IMR-90 (cell line): ENCODE measurements around the gene MRGPRX2.

Experiments used
- BHLHE40 ChIP-seq: fragments of 150-350 bp; IDR thresholded peaks from 2 replicates; pipeline ENCODE4 v1.6.1; 2016; ENCODE audit warnings: mild to moderate bottlenecking, low read depth, low read length
- MAZ ChIP-seq: IDR thresholded peaks from 2 replicates; pipeline ENCODE4 v1.6.1; 2012; ENCODE audit warnings: low read depth, mild to moderate bottlenecking, low read length, improper control_type of control experiment, moderate library complexity, borderline replicate concordance
- TF ChIP-seq, protein P1 (sequence below): conservative IDR thresholded peaks from 2 replicates; pipeline ENCODE4 v1.5.1; 2012; ENCODE audit warnings: mild to moderate bottlenecking, low read depth, low read length, improper control_type of control experiment

DNA sequence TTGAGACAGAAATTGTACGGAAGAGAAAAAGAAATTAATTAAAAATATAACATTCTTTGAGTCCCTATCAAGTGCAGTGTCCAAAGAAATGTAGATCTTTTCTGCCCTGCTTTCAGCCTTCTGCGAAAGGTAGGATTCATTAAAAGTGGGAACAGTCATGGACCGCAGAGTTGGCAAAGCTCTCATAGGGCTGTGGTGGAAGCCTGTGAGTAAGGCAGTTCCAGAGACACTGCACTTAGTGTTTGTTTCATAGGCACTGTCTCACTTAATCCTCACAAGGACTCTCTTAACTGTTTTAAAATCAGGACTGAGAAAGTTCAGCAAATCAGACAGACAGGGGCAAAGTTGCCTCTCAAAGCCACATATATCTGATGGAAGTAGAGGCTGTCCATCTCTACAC is 5.5 kb downstream of the MRGPRX2 start:
- TF ChIP-seq, protein P1, sequence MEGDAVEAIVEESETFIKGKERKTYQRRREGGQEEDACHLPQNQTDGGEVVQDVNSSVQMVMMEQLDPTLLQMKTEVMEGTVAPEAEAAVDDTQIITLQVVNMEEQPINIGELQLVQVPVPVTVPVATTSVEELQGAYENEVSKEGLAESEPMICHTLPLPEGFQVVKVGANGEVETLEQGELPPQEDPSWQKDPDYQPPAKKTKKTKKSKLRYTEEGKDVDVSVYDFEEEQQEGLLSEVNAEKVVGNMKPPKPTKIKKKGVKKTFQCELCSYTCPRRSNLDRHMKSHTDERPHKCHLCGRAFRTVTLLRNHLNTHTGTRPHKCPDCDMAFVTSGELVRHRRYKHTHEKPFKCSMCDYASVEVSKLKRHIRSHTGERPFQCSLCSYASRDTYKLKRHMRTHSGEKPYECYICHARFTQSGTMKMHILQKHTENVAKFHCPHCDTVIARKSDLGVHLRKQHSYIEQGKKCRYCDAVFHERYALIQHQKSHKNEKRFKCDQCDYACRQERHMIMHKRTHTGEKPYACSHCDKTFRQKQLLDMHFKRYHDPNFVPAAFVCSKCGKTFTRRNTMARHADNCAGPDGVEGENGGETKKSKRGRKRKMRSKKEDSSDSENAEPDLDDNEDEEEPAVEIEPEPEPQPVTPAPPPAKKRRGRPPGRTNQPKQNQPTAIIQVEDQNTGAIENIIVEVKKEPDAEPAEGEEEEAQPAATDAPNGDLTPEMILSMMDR = no peak
- TF ChIP-seq BHLHE40 (no peak), MAZ (no peak)
